ENCODE results near the gene SMIM41.

Gene SMIM41

GRCh38 chr12:52080403-52081251 lies 1.1 kb downstream of the SMIM41 start:
- no peak for TF ChIP-seq ZFX (IDR thresholded peaks at IDR 0.05; ENCODE audit: borderline replicate concordance)
- TF ChIP-seq, protein P1, sequence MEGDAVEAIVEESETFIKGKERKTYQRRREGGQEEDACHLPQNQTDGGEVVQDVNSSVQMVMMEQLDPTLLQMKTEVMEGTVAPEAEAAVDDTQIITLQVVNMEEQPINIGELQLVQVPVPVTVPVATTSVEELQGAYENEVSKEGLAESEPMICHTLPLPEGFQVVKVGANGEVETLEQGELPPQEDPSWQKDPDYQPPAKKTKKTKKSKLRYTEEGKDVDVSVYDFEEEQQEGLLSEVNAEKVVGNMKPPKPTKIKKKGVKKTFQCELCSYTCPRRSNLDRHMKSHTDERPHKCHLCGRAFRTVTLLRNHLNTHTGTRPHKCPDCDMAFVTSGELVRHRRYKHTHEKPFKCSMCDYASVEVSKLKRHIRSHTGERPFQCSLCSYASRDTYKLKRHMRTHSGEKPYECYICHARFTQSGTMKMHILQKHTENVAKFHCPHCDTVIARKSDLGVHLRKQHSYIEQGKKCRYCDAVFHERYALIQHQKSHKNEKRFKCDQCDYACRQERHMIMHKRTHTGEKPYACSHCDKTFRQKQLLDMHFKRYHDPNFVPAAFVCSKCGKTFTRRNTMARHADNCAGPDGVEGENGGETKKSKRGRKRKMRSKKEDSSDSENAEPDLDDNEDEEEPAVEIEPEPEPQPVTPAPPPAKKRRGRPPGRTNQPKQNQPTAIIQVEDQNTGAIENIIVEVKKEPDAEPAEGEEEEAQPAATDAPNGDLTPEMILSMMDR (IDR thresholded peaks at IDR 0.05) = no peak
- H3K27ac ChIP-seq = no peak overlapping the region

DNA sequence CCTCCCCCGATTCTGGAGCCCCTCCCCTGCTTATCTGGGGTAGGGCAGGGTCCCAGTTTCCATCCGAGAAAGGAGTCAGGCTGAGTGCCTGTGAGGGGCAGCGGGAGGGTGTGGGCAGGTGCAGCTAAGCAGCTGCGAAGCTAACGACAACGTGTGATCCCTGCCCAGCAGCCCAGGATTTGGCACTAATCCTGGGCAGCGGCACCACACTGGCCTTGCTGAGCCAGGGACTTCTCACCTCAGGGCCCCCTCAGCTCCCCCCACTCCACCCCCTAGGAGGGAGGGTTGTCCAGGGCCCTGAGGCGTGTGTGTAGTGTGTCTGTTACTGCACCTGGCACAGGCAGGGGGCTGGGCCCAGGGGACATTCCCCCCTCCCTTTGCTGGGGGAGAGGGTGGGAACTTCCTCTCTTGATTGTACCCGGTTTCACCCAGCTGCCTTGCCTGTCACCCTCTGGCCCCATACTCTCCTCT lies 1.8 kb downstream of the SMIM41 start:
- no peak overlapping the region for H3K27ac ChIP-seq
- TF ChIP-seq, protein P1 (IDR thresholded peaks at IDR 0.05) = no peak
- TF ChIP-seq ZFX (IDR thresholded peaks at IDR 0.05; ENCODE audit: borderline replicate concordance) = no peak

GRCh38 chr12:52082026-52082668 lies 2.6 kb downstream of the SMIM41 start:
- TF ChIP-seq, protein P1 (IDR thresholded peaks at IDR 0.05) = no peak
- no peak for TF ChIP-seq ZFX (IDR thresholded peaks at IDR 0.05; ENCODE audit: borderline replicate concordance)
- no peak overlapping the region; the same call in 1 of the 2 replicates for H3K27ac ChIP-seq

GRCh38 chr12:52082669-52082987 lies 3.1 kb downstream of the SMIM41 start:
- TF ChIP-seq, protein P1 (IDR thresholded peaks at IDR 0.05) = no peak
- TF ChIP-seq ZFX (IDR thresholded peaks at IDR 0.05; ENCODE audit: borderline replicate concordance) = no peak

DNA sequence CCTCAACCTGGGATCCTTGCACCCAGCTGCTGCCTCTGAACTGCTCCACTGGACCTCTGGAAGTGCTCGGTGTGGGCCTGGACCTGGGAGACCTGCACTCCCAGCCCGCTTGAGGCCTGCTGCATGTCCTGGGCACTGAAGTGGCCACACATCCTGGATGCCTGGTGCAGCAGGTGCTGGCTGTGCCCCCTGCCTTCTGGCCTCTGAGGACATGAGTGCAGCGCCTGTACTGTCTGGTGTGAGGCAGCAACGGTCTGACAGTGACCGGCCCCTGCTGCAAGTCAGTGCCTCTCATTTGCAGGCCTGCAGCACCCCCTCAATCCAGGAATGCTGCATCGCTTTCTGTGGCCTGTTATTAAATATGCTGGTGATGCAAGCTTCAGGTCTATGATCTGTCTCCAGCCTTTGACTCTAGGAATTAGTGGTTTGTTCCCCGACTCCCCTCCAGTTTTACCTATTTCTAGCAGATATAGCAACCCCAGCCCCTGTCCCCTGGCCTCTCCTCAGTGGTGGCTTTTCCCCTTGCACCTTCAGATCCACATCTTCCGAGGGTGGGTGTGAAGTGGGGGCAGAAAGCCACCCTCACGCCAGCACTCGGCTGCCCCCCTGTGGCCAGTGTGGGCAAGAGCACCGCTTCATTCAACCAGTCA lies 3.6 kb downstream of the SMIM41 start:
- TF ChIP-seq, protein P1 (IDR thresholded peaks at IDR 0.05) = peak; percentile 100
- no peak for TF ChIP-seq ZFX (IDR thresholded peaks at IDR 0.05; ENCODE audit: borderline replicate concordance)
- H3K27ac ChIP-seq = no peak overlapping the region; the same call in 1 of the 2 replicates

More at GRCh38 chr12:52082669-52082987, 3.1 kb downstream of the SMIM41 start:
- H3K27ac ChIP-seq = no peak overlapping the region; the same call in 1 of the 2 replicates

DNA sequence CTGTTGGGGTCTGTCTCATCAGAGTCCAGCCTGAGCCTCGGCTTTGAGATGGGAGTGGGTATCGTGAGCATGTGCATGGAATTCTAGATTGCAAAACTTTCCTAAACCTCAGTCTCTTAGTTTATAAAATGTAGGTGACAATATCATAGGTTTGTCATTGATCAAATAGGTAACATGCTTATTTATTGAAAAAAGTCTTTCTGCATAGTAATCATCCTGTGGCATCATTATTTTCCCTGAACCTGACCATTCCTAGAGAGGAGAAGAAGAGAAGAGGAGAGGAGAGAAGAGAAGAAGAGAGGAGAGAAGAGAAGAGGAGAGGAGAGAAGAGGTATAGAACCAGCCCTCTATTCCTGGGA lies 4.1 kb downstream of the SMIM41 start:
- TF ChIP-seq, protein P1 (IDR thresholded peaks at IDR 0.05) = peak; percentile 78
- no peak for TF ChIP-seq ZFX (IDR thresholded peaks at IDR 0.05; ENCODE audit: borderline replicate concordance)
- H3K27ac ChIP-seq = no peak overlapping the region; the same call in 1 of the 2 replicates

Measured in 22Rv1 (cell line).